IPS DF 4.7 (cell line): ENCODE measurements around the gene PIWIL1.

Experiments
- DNase-seq: peaks from one replicate; pipeline ENCODE4 v3.0.0-alpha.2; 2013; ENCODE audit warnings: low spot score; ENCODE audit errors: extremely low read depth

PIWIL1 gene

GRCh38 chr12:130337488-130338303 lies at the start of gene PIWIL1:
TSS of gene PIWIL1 (plus strand) at chr12:130337887. CDS start at chr12:130342592, 4,705 bp downstream.
- no peak for DNase-seq

- DNase-seq = no peak
These were observed 49.5 kb upstream of the PIWIL1 start for GRCh38 chr12:130288206-130288605.

- DNase-seq = no peak
These were observed 49.0 kb upstream of the PIWIL1 start for GRCh38 chr12:130288691-130289090.

GRCh38 chr12:130290114-130290513 lies 47.6 kb upstream of the PIWIL1 start:
- DNase-seq = no peak

- no peak for DNase-seq
These were observed 39.2 kb upstream of the PIWIL1 start for GRCh38 chr12:130298322-130299021.

- DNase-seq = no peak
These were observed 38.1 kb upstream of the PIWIL1 start for GRCh38 chr12:130299574-130299973.

DNA sequence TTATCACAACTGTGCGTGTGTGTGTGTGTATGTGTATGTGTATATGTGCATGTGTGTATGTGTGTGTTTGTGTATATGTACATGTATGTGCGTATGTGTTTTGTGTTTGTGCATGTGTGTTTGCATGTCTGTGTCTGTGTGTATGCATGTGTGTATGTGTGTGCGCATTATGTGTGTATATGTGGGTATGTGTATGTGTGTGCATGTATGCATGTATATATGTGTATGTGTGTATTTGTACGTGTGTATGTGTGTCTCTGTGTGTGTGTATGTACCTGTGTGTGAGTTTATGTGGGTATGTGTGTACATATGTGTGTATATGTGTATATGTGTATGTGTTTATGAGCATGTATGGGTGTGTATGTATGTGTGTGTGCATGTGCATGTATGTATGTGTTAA lies 37.6 kb upstream of the PIWIL1 start:
- no peak for DNase-seq

- DNase-seq = no peak
These were observed 36.8 kb upstream of the PIWIL1 start for GRCh38 chr12:130300737-130301535.

GRCh38 chr12:130301559-130301958 lies 36.1 kb upstream of the PIWIL1 start:
- DNase-seq = no peak

GRCh38 chr12:130303781-130304180 lies 33.9 kb upstream of the PIWIL1 start:
- DNase-seq = no peak

DNA sequence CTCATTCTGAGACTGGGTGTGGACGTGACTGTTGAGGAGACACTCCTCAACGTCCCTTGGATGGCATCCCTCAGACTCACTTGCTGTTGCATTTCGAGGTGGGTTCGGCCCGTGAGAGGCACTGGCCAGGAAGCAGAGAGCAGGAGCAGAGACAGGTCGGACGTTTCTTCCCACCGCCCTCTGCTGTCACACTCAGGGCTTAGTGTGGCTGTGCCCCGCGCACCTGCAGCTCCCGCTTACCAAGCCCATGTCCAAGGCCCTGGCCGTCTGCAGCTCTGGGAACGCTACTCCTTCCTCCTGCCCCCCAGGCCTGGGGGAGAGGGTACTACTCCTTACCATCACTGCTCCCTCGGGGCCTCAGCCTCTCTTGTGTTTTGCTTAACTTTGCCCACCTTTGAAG lies 29.8 kb upstream of the PIWIL1 start:
- DNase-seq = no peak

- no peak for DNase-seq
These were observed 29.3 kb upstream of the PIWIL1 start for GRCh38 chr12:130308393-130308792.

DNA sequence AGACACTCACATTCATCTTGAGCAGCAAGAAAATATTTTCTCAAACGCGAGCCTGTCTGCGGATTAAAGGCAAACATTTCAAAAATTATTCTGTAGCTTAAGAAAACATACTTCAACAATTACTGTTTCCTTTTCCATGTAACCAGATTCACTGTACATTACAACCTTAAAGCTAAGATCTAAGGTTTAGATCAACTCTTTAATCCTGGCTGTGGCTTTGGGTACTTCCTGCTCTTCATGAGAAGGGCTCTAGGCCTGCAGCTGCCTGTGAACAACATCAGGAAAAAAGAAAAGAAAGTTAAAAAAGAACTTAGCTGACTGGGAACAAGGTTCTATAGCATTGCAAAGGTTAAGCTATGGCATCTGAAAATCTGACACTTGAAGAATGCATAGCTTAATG lies 21.4 kb upstream of the PIWIL1 start:
- DNase-seq = no peak

DNA sequence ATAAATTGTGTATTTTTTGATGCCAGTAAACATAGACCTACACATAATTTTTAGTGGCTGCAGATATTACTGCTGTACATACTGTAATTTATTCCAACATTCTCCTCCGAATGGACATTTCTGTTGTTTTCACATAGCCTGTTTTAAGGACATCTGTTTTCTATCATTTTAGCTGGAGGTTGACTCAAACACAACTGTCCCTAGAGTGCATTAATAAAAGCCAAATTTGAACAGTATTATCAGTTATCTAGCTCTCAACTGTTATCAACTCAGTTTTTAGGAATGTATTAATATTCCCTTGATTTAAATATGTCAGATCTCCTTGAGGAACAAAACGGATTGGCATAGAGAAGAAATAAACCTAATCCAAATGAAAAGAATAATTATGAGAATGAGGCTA lies 17.2 kb upstream of the PIWIL1 start:
- no peak for DNase-seq

- DNase-seq = no peak
These were observed 15.4 kb upstream of the PIWIL1 start for GRCh38 chr12:130322263-130322662.

DNA sequence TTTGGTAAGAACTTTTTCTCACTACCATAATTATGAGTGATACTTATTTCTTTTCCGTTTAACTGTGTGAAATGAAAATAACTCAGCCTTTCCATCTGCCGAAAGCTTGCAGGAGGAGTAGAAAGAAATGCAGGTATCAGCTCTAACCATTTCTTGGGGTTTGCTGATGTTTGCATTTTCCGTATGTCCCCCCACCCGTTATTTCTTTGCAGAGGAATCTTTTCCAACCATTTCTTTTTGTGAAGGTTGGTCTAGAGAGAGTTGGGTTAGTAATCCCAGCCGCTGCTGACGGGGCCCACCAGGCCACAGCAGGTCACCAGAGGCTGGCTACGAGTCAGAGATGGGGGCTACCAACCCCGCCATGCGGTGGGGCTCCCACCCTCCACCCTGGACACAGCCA lies 7.0 kb upstream of the PIWIL1 start:
- DNase-seq = no peak

- DNase-seq = no peak
These were observed 6.5 kb upstream of the PIWIL1 start for GRCh38 chr12:130331146-130331545.

GRCh38 chr12:130333341-130333740 lies 4.3 kb upstream of the PIWIL1 start:
- DNase-seq = no peak

GRCh38 chr12:130334399-130334798 lies 3.3 kb upstream of the PIWIL1 start:
- no peak for DNase-seq

- no peak for DNase-seq
These were observed 2.8 kb upstream of the PIWIL1 start for GRCh38 chr12:130334937-130335336.

DNA sequence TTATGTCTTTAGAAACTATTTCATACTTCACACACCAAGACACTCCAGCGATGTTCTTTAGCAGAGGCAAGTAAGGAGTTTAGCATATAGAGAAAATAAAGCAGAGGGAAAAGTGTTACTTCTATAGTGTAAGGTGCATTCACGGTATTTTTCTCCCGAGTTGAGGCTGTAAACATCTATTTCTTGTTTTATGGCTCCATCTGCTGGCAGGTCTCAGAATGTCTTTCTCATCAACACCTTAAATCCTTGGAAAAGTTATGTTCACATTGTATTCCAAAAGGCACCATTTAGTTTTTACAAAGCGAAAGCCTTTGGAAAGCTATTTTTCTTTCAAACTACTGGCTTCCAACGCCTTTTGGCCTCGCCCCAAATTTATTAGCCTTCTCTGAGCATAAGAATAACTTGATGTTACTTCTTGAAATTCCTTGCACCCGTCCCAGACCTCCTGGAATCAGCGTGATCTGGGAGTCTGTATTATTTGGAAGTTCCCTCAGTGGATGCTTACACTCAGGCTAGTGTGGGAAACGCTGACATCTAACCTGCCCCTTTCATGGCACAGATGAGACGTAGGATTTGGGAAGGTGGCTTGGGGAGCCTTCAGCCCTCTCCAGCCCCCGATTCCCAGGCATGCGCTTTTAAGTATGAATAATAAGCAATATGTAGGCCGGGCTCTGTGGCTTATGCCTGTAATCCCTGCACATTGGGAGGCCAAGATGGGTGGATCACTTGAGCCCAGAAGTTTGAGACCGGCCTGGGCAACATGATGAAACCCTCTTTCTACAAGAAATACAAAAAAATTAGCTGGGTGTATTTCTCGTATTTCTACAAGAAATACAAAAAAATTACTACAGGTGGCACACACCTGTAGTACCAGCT lies 1.9 kb upstream of the PIWIL1 start:
- peak; percentile 49 for DNase-seq
